HepG2 (cell line): ENCODE measurements around the gene SLC9C2. TPM values are rescaled to one million over a fixed set of nuclear protein-coding genes. Genes with fewer than 3 reads are reported as not detected.
A peak's percentile ranks its signal among the peaks of the same experiment; 100 is the strongest.

Experiments
- ATAC-seq: fragments of 200-7000 bp; cut with Tn5 transposase; 3 replicates; pipeline ENCODE4 v1.9.1; 2020; ENCODE audit warnings: mild to moderate bottlenecking, moderate library complexity
- BruUV-seq: library from RNA; stranded (reverse); fragments of 400-500 nt; replicated peaks from 2 replicates; lab custom pipeline; 2021; lab: Mats Ljungman, UMichigan
- CTCF ChIA-PET: fragments of 300-600 bp; formaldehyde crosslinking; extraction: SDS; loops from one replicate; lab custom pipeline; 2021; ENCODE audit warnings: low total read pairs, inconsistent platforms, low intra/inter-chr PET ratio; lab: Yijun Ruan, JAX
- POLR2A ChIA-PET: fragments of 350-600 bp; sonication (Branson Sonifier 250); formaldehyde crosslinking; loops from one replicate; lab custom pipeline; 2020; ENCODE audit warnings: antibody characterized with exemption, inconsistent platforms; lab: Yijun Ruan, JAX
- DNase-seq: peaks from one replicate; pipeline ENCODE4 v3.0.0-alpha.2; 2015; ENCODE audit warnings: low spot score
- FAIRE-seq: peaks from 3 replicates; lab custom pipeline; 2011; peaks lifted over from hg19 to GRCh38; lab: Jason Lieb, UNC
- H2AFZ ChIP-seq: one replicate; pipeline ENCODE4 v1.6.1; 2011; ENCODE audit warnings: low read length, inconsistent platforms
- H3K27ac ChIP-seq: fragments of 300-600 bp; 3 replicates; pipeline ENCODE4 v1.8.0; 2011; ENCODE audit warnings: mixed run types, mild to moderate bottlenecking, mixed read lengths, low read length, inconsistent platforms; ENCODE audit not compliant: insufficient read depth; ENCODE audit errors: extremely low read length
- H3K27me3 ChIP-seq, 2 experiments: fragments of 200-600 bp in 1 of 2; 2 replicates in 1 of 2; 3 replicates in 1 of 2; pipeline versions ENCODE4 v1.6.0 to v1.8.0; 2011; ENCODE audit warnings: low read length in 2 of 2, mild to moderate bottlenecking in 2 of 2, moderate library complexity in 2 of 2, inconsistent platforms in 1 of 2; ENCODE audit not compliant: insufficient read depth in 2 of 2, control insufficient read depth in 1 of 2
- H3K36me3 ChIP-seq, 2 experiments: fragments of 200-600 bp in 1 of 2; replicated peaks in 1 of 2; 2 replicates in 1 of 2; 3 replicates in 1 of 2; pipeline versions ENCODE4 v1.5.1 to v1.8.0; 2011; ENCODE audit warnings: low read length in 2 of 2, inconsistent platforms in 1 of 2; ENCODE audit not compliant: insufficient read depth in 2 of 2, control insufficient read depth in 1 of 2
- H3K4me1 ChIP-seq: 2 replicates; pipeline ENCODE4 v1.5.1; 2012; ENCODE audit warnings: low read length, inconsistent platforms; ENCODE audit not compliant: insufficient read depth
- H3K4me2 ChIP-seq: 2 replicates; pipeline ENCODE4 v1.6.0; 2011; ENCODE audit warnings: low read depth, low read length, inconsistent platforms
- H3K4me3 ChIP-seq, 3 experiments: fragments of 200-600 bp in 1 of 3; sonication (generic), shearing (Covaris generic) in 1 of 3; replicated peaks in 1 of 3; 2 replicates each; pipeline ENCODE4 v1.5.1; 2011 to 2016; ENCODE audit warnings: low read length in 3 of 3, inconsistent platforms in 2 of 3, low read depth in 2 of 3, mild to moderate bottlenecking in 2 of 3, control low read depth in 1 of 3, mixed read lengths in 1 of 3; ENCODE audit not compliant: insufficient read depth in 1 of 3
- H3K79me2 ChIP-seq: one replicate; pipeline ENCODE4 v1.6.1; 2011; ENCODE audit warnings: low read length, inconsistent platforms; ENCODE audit not compliant: insufficient read depth
- H3K9ac ChIP-seq: 2 replicates; pipeline ENCODE4 v1.6.0; 2011; ENCODE audit warnings: mild to moderate bottlenecking, low read depth, low read length, inconsistent platforms; ENCODE audit not compliant: insufficient read depth
- H3K9me3 ChIP-seq: 2 replicates; pipeline ENCODE4 v1.5.1; 2012; ENCODE audit warnings: mild to moderate bottlenecking, low read length
- H4K20me1 ChIP-seq: 2 replicates; pipeline ENCODE4 v1.6.0; 2011; ENCODE audit warnings: inconsistent platforms, mild to moderate bottlenecking, low read length, moderate library complexity; ENCODE audit not compliant: insufficient read depth
- FOXA3 ChIP-seq: IDR thresholded peaks from 2 replicates; pipeline ENCODE4 v1.6.1; 2016; ENCODE audit warnings: missing genetic modification reagents, missing compliant biosample characterization
- HMGA1 ChIP-seq: sonication (generic); formaldehyde crosslinking; conservative IDR thresholded peaks from 2 replicates; pipeline ENCODE4 v1.4.0; 2020; ENCODE audit warnings: missing genetic modification reagents
- IRF2 ChIP-seq: IDR thresholded peaks from 2 replicates; pipeline ENCODE4 v1.6.1; 2018; ENCODE audit warnings: missing genetic modification reagents, missing compliant biosample characterization
- WGBS: methylation state at CpG from one replicate; pipeline ENCODE4 v1.1.6; 2017; ENCODE audit warnings: low lambda C conversion rate; 5-methylcytosine and 5-hydroxymethylcytosine counted together
- in situ Hi-C: cut with HindIII; loops from 2 replicates; pipeline ENCODE4 v1.10.0; 2017; ENCODE audit warnings: low pct_unique_long_range_greater_than_20kb; ENCODE audit not compliant: extremely low pct_ligation_motif_present
- intact Hi-C: fragments of 100-400 bp; cut with micrococcal nuclease; formaldehyde crosslinking; loops from one replicate; pipeline ENCODE4 v1.10.0; 2022; ENCODE audit not compliant: unreplicated experiment
- polyA plus RNA-seq, 8 experiments: library from polyadenylated mRNA; depleted of rRNA in 3 of 8; stranded (reverse) in 7 of 8; unstranded in 1 of 8; fragments of >200 nt; fragmentation: Illumina TruSeq in 4 of 8; extraction: Trizol in 4 of 8; gene quantifications; 2 replicates each; pipeline versions ENCODE4 v1.2.1 to v1.2.3, GENCODE V29; 2011 to 2016; ENCODE audit warnings: low read depth in 4 of 8, missing spikeins in 1 of 8, mixed read lengths in 1 of 8; ENCODE audit not compliant: insufficient read depth in 1 of 8
- total RNA-seq, 5 experiments: library from RNA; depleted of rRNA; stranded (reverse); fragments of >200 nt; fragmentation: Illumina TruSeq; extraction: Trizol; gene quantifications; 2 replicates each; pipeline ENCODE4 v1.2.3, GENCODE V29; 2016; ENCODE audit warnings: low read depth in 1 of 5
- TF ChIP-seq, protein P1 (sequence below): sonication (generic); IDR thresholded peaks from 2 replicates; pipeline ENCODE4 v1.6.1; 2016; ENCODE audit warnings: low read depth, borderline replicate concordance
- TF ChIP-seq, protein P2 (sequence below): IDR thresholded peaks from 2 replicates; pipeline ENCODE4 v1.4.0; 2020; ENCODE audit warnings: mild to moderate bottlenecking, missing genetic modification reagents

Gene SLC9C2
- total and polyA plus RNA-seq, 2 of the 13 experiments (the other 11 are each of a cell fraction or from before 2014, with no cell fraction given) = 0.03 TPM; not detected in 1

DNA sequence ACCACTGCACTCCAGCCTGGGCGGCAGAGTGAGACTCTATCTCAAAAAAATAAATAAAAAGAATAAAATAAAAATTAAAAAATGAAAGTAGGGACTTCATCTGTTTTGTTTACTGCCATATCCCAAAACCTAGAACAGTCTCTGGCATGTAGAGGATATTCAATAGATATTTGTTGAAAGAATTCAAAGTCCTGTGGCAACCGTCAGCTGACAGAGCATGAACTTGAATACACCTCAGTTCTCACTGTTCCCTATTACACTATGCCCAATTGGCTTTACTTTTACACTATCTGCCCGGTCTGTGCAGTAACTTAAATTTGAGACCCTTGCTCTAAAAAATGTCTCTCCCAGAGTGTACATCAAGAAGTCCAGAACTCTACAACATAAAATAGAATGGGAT, 79.5 kb downstream of the SLC9C2 start (continued):
- TF ChIP-seq, protein P1, sequence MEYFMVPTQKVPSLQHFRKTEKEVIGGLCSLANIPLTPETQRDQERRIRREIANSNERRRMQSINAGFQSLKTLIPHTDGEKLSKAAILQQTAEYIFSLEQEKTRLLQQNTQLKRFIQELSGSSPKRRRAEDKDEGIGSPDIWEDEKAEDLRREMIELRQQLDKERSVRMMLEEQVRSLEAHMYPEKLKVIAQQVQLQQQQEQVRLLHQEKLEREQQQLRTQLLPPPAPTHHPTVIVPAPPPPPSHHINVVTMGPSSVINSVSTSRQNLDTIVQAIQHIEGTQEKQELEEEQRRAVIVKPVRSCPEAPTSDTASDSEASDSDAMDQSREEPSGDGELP = peak; percentile 77; the same call in 1 of the 2 replicates
- TF ChIP-seq, protein P2, sequence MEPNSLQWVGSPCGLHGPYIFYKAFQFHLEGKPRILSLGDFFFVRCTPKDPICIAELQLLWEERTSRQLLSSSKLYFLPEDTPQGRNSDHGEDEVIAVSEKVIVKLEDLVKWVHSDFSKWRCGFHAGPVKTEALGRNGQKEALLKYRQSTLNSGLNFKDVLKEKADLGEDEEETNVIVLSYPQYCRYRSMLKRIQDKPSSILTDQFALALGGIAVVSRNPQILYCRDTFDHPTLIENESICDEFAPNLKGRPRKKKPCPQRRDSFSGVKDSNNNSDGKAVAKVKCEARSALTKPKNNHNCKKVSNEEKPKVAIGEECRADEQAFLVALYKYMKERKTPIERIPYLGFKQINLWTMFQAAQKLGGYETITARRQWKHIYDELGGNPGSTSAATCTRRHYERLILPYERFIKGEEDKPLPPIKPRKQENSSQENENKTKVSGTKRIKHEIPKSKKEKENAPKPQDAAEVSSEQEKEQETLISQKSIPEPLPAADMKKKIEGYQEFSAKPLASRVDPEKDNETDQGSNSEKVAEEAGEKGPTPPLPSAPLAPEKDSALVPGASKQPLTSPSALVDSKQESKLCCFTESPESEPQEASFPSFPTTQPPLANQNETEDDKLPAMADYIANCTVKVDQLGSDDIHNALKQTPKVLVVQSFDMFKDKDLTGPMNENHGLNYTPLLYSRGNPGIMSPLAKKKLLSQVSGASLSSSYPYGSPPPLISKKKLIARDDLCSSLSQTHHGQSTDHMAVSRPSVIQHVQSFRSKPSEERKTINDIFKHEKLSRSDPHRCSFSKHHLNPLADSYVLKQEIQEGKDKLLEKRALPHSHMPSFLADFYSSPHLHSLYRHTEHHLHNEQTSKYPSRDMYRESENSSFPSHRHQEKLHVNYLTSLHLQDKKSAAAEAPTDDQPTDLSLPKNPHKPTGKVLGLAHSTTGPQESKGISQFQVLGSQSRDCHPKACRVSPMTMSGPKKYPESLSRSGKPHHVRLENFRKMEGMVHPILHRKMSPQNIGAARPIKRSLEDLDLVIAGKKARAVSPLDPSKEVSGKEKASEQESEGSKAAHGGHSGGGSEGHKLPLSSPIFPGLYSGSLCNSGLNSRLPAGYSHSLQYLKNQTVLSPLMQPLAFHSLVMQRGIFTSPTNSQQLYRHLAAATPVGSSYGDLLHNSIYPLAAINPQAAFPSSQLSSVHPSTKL (CRISPR knock-in tag) = peak; percentile 50
- 0 out of 2 replicates have a peak, but pooled peaks have one; percentile 7 for TF ChIP-seq FOXA3 (CRISPR knock-in tag)

DNA sequence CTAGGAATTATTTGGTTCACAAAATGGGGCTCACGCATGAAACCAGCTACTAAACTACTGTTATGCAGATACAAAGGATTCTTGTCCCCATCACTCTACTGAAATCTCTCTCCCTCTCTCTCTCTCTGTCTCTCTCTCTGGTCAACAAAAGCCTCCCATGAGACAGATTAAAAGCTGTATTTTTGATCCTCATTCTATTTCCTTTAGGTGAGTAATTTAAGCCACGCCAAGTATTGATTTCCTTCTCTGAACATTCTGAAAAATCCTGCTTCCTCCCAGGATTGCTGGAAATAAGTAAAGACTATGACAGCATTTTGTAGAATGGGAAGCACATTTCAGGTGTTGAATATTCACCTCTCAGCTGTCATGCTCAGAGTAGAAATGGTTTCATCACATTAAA, 82.1 kb downstream of the SLC9C2 start:
- DNase-seq (no peak), ATAC-seq (no peak), FAIRE-seq (no peak)
- H2AFZ ChIP-seq = no peak overlapping the region
- no peaks in the 10 kb centered on the region for H3K9me3 ChIP-seq
- H3K79me2 ChIP-seq = no peaks in the 10 kb centered on the region
- ChIA-PET CTCF (interaction anchor here (0.7 kb wide), 1 partner anchor 120 kb away, joined by 3 read pairs; no protein-coding TSS in a partner anchor), POLR2A (no interaction called here)
- BruUV-seq = no TSS peak
- no peaks in the 10 kb centered on the region for H3K27me3 ChIP-seq
- no peaks in the 10 kb centered on the region for H4K20me1 ChIP-seq
- no peak for TF ChIP-seq IRF2
- no peak for TF ChIP-seq HMGA1
- H3K4me1 ChIP-seq = peaks cover 9% of the 10 kb centered on the region
- H3K9ac ChIP-seq = no peak overlapping the region
- intact Hi-C loops = no loop called here
- no peak overlapping the region for H3K27ac ChIP-seq
- H3K36me3 ChIP-seq = no peaks in the 10 kb centered on the region
- WGBS = 50% methylated on average over 2 of the region's 2 CpGs
- no peak overlapping the region for H3K4me3 ChIP-seq
- in situ Hi-C loops = no loop called here
- no peak overlapping the region for H3K4me2 ChIP-seq
